GM19455 (cell line): Measurements from ENCODE around the gene MTSS2.

Experiments used
- ATAC-seq: cut with Tn5 transposase; IDR thresholded peaks from one replicate; pipeline ENCODE4 v1.9.1; 2021; ENCODE audit not compliant: unreplicated experiment

Gene MTSS2

DNA sequence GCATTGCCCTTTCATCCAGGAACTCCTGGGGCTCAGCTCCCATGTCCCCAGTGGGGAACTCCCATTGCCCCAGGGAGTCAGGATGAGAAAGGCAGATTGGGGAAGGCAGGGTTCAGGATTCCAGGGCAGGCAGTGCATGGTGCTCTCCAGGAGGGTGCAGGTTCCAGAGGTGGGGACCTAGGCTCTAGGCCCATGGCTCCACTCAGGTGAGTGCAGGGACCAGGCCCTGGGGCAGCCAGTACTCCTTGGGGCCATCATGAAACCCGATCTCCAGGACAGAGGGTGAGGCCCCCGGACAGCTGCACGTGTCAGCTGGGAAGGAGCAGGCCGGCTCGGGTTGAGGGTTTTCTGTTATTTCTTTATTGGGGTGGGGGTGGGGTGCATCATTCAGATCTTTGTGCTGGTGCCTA, 1.3 kb upstream of the MTSS2 start:
- ATAC-seq, result no peak

DNA sequence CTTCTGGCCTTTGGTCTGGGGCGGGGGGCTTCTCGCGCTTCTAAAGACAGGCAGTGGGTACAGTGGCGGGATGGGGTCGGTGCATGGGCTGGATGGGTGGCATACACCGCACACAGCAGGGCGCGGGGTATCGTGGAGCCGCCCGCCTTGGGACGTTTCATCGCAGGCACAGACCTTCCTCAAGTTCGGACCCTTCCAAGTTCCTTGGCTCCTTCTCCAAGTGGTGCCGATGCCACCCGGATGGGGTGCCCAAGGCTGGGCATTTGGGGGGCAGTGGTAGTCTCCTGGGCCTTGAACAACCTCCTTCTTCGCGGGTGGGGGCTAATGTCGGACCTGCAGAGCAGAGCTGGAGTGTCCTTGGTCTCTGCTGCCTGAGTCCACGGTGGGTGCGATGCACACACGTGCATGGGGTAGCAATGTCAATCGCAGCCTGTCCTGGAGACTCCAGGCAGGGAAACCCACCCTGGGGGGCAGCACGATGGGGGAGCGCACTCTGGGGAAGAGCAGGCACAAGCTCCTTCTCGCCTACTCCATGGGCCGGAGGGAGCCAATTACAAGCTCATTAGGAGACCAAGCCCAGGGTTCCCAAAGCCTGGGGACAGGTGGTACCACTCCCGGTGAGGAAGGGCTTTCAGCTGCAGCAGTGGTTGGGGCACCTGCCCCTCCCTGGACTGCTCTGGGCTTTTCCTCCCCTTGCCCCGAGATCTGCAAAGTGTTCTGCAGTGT, 686 bp upstream of the MTSS2 start:
- ATAC-seq, result no peak

DNA sequence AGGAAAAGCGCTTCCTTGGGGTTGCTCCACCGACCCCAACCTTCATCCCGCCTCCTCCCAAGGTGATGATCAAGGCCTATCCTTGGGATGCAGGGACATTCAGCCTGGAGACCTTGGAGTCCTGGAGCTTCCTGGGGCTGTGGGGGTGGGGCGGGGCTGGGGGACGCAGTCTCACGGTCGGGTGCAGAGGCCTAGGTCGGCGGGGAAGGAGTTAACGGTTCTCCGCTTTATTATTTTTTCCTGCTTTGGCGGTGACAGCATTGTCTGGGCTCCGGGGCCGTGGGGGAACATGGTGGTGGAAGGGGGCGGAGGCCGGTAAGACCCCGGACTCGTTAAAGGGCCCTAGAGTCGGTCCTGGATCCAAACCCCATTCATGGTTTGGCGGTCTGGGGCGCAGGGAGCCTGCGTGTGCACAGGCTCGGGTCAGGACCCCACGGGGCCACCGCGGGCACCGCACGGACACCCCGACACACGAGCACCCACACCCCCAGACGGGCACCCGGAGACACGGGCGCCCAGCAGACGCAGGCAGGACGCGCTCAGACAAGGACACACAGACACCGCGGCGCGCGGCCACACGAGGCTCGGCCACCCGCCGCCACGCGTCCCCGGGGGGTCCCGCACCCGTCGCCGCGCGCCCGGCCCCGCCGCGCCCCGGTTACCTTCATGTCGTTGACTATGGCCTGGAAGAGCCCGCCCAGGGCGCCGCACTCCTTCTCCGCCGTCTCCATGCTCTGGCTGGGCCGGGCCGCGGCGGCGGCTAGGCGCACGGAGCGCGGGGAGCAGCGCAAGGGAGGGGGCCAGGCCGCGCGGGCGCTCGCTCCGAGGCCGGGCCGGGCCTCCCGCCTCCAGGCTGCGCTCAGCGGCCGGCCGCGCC, 554 bp downstream of the MTSS2 start:
- ATAC-seq, result no peak

DNA sequence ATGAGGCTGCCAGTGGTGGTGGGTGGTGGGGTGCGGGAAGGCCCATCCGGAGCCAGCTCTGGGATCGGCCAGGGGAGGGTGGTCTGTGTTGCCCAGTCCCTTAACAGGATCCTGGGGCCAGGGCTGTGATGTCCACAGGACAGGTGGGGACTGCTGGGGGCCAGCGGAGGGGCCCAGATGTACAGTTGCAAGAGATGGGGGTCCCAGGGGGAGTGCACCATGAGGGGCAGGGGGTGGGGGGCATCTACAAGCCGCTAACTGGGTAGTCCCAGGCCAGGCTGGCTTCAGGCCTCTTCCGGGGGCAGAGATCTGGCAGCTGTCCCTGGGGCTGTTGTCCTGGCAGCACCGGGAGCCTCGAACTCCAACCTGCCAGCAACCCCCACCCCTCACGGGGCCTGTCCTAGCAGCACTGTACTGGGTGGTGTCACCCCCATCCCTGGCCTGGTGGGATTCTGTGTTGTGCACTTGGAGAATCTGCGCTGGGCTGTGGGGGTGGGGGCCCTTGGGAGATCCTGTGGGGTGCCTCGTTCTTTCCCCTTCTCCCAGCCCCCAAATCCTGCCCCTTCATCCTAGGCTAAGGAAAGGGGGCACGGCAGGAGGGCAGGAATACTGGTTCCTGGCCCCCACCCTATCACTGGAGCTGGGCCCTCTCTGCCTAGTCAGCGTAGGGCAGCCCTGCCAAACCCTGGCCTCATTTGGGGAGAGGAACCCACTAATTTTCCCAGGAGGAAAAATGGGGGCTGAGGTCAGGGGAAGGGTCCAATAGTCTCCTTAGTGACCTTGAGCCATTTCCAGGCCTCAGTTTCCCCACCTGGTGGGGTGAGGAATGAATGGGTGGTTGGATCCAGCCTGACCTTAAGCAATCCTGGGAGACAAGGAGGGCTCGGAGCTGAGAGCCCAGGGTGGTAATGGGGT, 1.4 kb downstream of the MTSS2 start:
- ATAC-seq, result no peak

DNA sequence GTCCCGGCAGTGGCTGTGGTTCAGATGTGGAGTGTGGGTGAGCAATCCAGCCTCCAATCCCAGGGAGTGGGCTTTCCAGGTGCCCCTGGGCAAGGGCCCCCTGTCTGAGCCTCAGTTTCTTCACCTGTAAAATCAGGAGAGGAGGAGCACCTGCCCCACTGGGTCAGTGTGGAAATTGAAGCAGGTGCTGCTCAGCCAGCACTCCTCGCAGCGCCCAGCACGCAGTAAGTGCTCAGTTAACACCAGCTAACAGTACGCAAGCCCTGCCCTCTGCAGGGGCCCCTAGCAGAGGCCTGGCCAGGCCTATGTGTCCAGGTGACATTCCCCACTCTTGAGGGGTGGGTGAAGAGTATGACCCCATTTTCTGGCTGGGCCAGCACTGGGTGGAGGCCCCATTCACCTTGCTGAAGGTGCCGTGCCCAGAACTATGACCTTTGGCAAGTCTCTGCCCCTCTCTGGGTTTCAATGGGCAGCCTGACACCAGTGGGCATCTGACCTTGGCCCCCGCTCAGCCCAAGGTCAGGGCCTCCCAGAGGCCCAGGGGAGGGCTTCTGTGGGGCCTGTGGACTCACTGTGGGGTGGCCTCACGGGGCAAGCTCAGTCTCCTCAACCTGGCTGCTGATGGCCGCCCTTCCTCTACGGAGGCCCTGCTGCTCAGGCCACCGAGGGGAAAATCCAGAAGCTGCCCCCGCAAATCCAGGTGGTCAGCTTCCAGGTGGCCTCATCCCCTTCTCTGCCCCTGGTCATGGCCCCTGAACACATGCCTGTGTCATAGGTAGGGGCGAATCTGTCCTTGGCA, 2.5 kb downstream of the MTSS2 start:
- ATAC-seq, result no peak

DNA sequence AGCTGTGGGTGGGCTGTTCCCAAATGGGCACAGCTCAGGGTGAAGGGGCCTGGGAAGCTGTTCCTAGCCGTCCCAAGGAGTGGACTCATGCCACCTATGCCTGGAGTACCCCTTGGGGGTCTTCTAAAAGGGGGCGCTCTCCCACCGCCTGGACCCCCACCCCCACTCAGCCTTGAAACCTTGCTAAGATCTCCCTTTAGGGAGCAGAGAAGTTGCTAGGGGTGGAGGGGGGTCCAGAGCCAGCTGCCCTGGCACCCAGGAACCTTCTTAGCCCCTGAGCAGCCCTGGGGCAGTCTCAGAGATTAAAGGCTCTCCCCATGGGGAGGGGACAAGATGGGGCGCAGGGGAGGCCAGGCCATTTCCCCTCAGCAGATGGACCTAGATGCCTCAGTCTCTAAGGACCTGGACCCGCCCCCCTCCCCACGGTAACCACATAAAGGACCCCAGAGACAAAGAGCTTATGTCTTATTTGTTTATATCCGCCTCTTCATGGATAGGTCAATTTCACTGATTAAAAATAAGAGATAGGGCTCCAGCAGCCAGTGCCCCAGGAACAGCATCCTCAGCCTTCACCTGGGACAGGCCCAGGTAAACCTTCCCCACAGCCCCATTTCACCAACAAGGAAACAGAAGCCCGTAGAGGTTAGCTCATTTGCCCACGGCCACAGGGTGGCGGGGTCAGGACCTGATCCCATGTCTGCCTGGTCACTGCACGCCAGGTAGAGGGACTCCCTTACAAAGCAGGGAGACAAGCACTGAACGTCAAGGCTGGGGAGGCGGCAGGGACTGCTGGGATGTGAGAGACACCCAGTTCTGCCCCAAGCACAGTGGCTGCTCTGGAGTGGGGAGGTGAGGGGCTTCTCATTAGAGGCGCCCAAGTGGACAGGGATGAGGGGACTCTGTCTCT, 3.4 kb downstream of the MTSS2 start:
- ATAC-seq, result no peak

DNA sequence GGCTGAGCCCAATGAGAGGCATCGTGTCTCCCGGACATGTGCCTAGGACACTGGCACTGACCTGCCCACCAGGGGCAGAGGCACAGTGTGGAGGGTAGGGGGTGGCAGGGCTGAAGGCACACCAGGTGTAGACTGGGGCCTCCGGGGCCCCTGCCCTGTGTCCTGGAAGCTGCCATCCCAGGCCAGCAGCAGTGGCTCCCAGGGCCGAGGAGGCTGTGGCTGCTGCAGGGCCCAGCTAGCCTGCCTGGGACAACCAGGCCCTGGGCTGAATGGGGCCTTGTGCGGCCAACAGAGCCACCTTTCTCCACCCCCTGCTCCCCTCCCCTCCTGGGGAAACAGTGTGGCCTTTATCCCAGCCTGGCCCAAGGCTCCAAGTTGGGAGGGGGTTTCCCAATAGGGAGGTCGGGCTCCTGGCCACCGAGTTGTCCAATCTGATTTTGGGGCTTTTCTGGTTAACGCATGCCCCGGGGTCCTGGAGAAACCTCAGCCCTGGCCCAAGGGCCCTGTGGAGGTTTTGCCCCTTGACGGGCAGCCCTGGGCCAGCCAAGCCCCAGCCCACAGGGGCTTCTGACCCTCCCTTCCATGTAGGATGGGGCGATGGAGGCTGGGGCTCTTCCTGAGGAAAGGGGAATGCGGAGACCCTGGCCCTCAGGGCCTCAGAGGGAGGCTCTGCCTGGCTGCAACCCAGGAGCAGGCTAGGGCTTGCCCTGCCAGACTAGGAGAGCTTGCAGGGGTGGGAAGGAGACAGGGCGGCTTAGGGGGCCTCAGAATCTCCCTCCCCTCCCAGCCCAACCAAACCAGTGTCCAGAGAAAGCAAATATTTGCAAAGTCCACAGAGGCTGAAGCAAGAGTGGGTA, 4.2 kb downstream of the MTSS2 start:
- no peak for ATAC-seq

DNA sequence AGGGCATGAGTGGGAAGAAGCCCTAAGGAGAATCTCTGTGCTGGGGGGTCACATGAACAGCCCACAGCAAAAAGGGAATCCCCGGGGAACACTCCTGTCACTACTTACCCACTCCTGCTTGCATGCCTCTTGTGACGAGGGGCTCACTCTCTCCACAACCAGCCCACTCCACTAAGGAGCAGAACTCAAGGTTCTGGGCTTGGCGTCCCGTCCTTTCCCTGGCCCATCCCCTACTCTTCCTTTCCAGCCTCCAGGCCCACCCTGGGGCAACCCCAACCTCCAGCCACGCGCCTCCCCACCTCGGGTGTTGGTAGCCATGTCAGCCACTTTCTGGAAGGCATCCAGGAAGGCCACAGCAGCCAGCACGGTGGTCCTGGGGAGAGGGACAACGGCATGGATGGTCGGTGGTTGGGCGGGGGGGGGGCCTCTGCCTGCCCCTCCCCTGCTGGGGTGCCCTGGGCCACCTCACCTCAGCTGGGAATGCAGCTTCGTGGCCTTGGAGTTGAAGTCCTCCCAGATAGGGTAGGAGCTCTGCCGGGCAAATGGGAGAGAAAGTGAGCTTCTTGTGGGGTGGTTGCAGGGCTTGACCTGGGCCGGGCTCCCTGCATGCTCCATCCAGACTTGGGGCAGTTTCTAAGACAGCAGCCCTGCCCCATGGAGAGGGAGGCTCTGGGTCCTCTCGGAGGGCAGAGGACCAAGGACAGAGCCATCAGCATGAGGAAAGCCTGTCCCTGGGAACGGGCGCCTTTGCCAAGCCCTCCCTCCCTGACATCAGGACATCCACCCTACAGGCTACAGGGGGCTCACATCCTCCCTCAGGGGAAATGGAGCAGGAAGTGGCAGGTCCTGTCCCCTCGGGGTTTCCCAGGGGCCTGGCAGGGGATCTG, 5.1 kb downstream of the MTSS2 start:
- no peak for ATAC-seq

DNA sequence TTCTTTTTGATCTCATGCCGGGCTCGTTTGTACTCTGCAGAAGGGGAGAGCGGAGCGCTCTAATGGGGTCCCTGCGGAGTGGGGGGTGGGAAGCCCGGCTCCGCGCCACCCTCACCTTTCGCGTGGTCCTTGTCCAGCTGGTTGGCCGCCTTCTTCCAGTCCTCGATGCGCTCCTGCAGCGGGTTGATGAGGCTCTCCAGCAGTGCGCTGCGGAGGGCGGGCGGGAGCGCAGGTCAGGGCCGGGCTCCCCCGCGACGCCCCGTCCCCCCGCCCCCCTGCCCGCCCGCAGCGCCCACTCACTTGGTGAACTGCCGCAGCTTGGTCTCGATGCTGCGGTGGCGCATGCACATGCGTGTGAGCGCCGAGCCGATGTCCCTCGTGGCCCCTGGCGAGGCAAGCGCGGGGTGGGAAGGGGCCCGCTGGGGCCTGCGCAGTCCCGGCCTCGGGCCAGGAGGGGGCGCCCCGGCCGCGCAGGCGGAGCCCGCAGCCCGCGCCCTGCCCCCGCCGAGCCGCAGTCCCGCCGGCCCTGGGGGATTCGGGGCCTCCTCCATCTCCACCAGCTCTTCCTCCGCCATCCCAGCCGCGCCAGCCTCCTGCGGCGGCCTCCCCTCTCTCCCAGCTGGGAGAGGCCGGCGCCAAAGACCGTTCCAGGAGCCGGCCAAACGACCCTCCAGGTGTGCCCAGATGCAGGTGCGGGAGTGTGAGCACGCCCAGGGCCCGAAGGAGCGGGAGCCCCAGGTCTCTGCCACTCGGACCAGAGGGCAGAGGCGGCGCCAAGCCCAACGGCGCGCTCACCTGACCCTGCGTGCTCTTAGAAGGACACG, 6.0 kb downstream of the MTSS2 start:
- ATAC-seq, result no peak

DNA sequence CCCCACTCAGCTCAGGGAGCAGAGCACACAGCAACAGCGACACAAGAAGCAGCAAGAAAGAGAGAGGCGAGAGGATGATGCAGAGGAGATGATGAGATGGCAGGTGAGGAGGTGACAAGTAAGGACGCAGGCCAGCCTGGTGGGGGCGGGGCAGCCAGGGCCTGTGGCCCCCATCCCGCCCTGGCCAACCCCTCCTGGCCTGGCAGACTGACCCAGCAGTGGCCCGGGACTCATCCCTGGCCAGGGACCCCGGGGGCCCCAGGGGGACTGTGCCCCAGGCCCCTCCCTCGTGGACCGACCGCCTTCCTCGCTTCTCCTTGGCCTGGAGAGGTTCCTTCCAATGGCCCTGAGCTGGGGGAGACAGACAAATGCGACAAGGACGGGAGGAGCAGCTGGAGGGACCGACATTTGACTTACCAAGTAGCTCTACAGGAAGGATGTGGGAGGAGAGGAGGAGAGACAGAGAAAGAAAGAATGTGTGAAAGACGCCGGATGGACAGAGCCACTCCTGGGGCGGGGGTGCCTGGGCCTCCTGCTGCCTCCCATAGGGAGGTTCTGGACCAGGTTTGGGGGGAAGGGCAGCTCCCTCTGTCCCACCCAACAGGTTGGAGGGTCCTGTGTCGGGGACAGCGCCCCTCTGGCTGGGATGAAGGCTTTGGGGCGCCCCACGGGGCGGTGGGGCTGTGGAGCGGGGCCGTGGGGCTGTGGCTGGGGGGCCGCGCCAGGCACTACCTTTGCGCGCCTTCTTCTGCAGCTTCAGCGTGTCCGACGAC, 6.8 kb downstream of the MTSS2 start:
- ATAC-seq, result no peak

DNA sequence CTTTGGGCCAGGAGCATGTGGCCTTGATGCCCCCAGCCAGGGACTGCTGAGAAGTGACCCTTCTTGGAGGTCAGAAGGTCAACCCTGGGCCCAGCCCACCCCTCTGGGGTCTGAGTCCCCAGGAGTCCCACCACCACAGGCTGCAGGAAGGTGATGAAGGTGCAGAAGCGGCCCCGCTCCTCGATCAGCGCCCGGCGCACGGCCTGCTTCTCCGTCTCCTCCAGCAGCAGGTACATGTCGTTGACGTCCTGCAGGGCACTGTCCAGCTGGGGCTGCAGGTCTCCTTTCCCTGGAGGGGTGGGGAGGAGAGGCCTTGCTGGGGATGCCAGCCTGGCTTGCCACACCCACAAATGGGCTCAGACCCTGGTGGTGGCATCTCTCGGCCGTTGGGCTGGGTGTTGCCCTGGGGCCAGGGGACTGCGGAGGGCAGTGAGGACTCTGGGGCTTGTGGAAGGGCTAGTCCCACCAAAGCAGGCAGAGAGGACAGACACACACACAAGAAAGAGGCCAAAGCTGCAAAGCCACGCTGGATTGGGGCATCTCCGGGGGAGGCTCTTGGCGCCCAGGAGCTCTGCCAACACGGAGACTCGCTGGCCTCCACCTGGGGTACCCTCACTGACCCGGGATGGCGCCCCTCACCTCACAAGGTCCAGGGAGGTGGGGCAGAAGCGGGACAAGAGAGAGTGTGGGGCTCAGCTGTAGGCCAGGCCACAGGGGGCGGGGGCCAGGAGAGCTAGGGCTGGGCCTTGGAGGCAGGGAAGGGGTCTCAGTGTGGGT, 7.5 kb downstream of the MTSS2 start:
- ATAC-seq, result no peak

DNA sequence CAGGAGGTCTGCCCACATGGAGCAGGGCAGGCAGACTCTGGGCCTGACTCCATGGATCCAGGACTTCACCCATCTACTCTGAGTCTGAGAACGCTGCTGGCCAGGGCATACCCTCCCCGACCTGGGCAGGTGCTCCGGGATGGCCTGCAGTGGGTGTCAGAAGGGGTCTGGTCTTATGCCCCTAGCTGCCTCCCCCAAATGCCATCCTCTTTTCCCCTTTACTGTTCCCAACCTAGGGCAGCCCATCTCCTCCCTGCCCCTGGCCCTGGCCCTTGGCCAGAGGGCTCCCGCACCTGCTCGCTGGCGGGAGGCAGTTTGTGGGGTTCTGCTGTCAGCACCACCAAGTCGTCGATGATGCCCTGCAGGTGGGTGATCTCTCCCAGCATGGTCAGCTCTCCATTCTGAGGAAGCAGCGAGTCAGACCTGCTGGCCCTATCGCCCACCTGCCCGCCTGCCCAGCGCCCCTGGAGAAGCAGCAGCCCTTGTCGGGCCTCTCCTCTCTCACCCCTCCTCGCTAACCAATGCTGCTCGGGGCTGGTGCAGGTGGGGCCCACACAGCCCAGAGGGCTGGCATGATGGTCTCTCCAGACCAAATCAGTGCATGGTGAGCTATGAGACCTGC, 8.2 kb downstream of the MTSS2 start:
- ATAC-seq, result no peak

DNA sequence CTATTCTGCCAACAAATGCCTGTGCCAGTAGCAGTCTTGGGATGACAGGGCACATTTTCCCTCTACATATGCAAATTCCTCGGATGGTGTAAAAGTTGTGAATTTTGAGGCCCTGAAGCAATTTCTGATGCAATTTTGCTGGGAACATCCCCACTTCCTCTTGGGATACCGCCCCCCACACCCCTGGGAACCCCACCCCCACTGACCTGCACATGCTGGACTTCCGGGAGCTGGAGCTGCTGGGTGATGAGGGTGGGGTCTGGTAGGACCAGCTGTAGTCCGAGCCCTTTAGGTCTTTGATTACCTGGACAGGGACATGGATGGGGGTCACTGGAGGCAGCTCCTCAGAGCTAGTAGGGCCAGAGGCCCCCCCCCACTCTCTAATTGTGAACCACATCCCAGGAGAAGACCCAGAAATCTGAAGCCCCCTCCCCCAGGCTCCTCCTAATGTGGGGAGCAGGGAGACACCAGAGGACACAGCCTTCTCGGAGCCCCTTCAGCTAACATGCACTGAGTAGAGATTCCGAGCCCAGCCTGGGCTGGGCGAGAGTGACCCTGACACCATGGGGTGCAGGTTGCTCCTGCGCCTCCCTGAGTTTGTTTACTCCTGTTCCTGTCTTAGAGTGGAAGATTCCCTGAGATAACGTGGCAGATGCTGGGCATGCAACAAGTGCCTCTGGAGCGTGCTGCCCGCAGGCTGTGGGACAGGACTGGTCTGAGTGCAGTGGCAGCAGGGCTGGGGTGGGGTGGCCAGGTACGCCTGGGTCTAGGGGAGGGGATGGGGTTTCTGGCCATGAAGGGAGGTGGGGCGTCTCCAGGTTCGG, 9.0 kb downstream of the MTSS2 start:
- ATAC-seq, result no peak
